K562 (cell line): ENCODE measurements around the gene ALG1L2. TPM values are rescaled to one million over a fixed set of nuclear protein-coding genes. Genes with fewer than 3 reads are reported as not detected.
"Not testable (repeated sequence)": the region's sequence is repeated elsewhere in the genome, so short reads cannot be mapped to it uniquely, and the experiment has no call there.

Experiments
- NR2C1 ChIP-seq, 2 experiments: fragments of 450-650 bp; IDR thresholded peaks; 2 replicates each; pipeline ENCODE4 v1.6.1; 2017; ENCODE audit warnings: mild to moderate bottlenecking in 2 of 2, antibody characterized with exemption in 1 of 2, inconsistent platforms in 1 of 2, missing compliant biosample characterization in 1 of 2, missing genetic modification characterization in 1 of 2
- RAD21 ChIP-seq, 2 experiments: fragments of 250-450 bp in 1 of 2; fragments of 450-650 bp in 1 of 2; sonication (Bioruptor Pico) in 1 of 2; formaldehyde crosslinking in 1 of 2; IDR thresholded peaks in 1 of 2; conservative IDR thresholded peaks in 1 of 2; 2 replicates each; pipeline versions ENCODE4 v1.4.0 to v1.8.0; 2020 to 2022; ENCODE audit warnings: mild to moderate bottlenecking in 2 of 2, moderate library complexity in 1 of 2
- polyA plus RNA-seq, 8 experiments: library from polyadenylated mRNA; depleted of rRNA in 4 of 8; stranded (reverse) in 5 of 8; unstranded in 3 of 8; fragments of >200 nt; fragmentation: Nextera tagmentation in 2 of 8; fragmentation: Illumina TruSeq in 1 of 8; extraction: Ambion mirVana in 2 of 8; extraction: Trizol in 1 of 8; gene quantifications; 2 replicates each; pipeline versions ENCODE4 v1.2.1 to v1.2.3, GENCODE V29; 2011 to 2014; ENCODE audit warnings: inconsistent platforms in 1 of 8, missing spikeins in 1 of 8
- total RNA-seq, 7 experiments: library from RNA; depleted of rRNA in 6 of 7; stranded (reverse); fragments of >200 nt in 6 of 7; fragmentation: Illumina TruSeq in 2 of 7; extraction: Trizol in 2 of 7; gene quantifications; 2 replicates each; pipeline versions ENCODE4 v1.2.1 to v1.2.3, GENCODE V29; 2011 to 2021; ENCODE audit warnings: low replicate concordance in 1 of 7
- TF ChIP-seq, protein P1 (sequence below), 3 experiments: IDR thresholded peaks in 2 of 3; conservative IDR thresholded peaks in 1 of 3; 2 replicates each; pipeline ENCODE4 v1.5.1; 2011 to 2012; ENCODE audit warnings: low read length in 3 of 3, mild to moderate bottlenecking in 3 of 3, control low read depth in 2 of 3, improper control_type of control experiment in 1 of 3, inconsistent platforms in 1 of 3, low read depth in 1 of 3, mixed read lengths in 1 of 3, moderate library complexity in 1 of 3; ENCODE audit not compliant: insufficient read depth in 2 of 3
- TF ChIP-seq, protein P2 (sequence below), 2 experiments: fragments of 450-650 bp; IDR thresholded peaks; 2 replicates each; pipeline ENCODE4 v1.6.1; 2016
- TF ChIP-seq, protein P3 (sequence below), 2 experiments: fragments of 450-650 bp; formaldehyde crosslinking in 1 of 2; IDR thresholded peaks; 2 replicates each; pipeline versions ENCODE4 v1.4.0 to v1.6.1; 2014 to 2020; ENCODE audit warnings: mild to moderate bottlenecking in 2 of 2, borderline replicate concordance in 1 of 2, low read depth in 1 of 2

Gene ALG1L2
- total and polyA plus RNA-seq, 9 of the 15 experiments (the other 6 are each of a cell fraction or from before 2014, with no cell fraction given), result 0.10 to 1.1 (median 0.33) TPM; not detected in 2

DNA sequence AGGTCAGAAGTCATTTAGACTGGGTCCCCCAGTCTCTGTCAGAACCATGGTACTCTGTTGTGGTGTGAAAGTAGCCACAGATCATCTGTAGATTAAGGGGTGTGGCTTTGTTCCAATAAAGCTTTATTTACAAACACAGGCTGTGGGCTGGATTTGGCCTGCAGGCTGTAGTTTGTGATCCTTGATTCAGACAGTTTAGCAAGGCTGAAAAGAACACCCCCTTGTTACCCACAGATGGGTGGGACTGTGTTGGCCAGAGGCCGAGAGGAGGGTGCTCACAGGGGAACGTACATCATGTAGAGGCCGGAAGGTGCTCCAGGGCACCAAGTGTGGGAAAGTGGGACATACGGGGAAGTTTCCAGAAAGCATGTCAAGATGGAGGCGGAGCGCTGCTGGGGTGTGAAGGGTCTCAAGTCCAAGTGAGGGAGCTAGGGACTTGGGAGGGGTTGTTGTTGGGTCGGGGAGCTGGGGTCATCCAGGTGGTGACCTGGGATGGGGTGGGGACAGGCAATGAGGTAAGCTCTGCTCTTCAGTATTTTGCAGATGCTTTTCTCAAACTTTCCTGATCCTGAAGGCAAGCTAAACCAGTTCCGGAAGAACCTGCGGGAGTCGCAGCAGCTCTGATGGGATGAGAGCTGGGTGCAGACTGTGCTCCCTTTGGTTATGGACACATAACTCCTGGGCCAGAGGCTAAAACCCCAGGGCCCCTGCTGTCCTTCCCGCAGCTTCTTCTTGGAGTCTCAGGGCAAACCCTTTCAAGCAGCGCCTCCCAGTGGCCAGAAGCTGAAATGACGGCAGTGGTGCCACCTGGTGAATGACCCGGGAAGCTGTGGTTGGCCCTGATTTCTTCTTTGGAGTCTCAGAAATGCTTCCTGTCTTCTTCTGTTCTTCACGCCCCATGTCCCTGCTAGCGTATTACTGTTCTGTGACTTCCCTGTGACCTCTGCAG lies 16.3 kb downstream of the ALG1L2 start (continued):
- TF ChIP-seq, protein P1, sequence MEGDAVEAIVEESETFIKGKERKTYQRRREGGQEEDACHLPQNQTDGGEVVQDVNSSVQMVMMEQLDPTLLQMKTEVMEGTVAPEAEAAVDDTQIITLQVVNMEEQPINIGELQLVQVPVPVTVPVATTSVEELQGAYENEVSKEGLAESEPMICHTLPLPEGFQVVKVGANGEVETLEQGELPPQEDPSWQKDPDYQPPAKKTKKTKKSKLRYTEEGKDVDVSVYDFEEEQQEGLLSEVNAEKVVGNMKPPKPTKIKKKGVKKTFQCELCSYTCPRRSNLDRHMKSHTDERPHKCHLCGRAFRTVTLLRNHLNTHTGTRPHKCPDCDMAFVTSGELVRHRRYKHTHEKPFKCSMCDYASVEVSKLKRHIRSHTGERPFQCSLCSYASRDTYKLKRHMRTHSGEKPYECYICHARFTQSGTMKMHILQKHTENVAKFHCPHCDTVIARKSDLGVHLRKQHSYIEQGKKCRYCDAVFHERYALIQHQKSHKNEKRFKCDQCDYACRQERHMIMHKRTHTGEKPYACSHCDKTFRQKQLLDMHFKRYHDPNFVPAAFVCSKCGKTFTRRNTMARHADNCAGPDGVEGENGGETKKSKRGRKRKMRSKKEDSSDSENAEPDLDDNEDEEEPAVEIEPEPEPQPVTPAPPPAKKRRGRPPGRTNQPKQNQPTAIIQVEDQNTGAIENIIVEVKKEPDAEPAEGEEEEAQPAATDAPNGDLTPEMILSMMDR (IDR thresholded peaks at IDR 0.05 in 2 of 3, conservative IDR thresholded peaks at IDR 0.05 in 1 of 3; ENCODE audit: insufficient read depth in 2 of 3, low read depth in 1 of 3, low read length in 3 of 3), result peak; percentile 38 to 54 (median 53); a peak in 4 of 6 replicates
- TF ChIP-seq NR2C1 (IDR thresholded peaks at IDR 0.05) (0 out of 2 replicates have a peak, but pooled peaks have one; percentile 29), NR2C1 (tag; IDR thresholded peaks at IDR 0.05) (peak; percentile 72), RAD21 (CRISPR knock-in tag; conservative IDR thresholded peaks at IDR 0.05 in 1 of 2, IDR thresholded peaks at IDR 0.05 in 1 of 2) (peak; percentile 70 to 84)
- TF ChIP-seq, protein P2, sequence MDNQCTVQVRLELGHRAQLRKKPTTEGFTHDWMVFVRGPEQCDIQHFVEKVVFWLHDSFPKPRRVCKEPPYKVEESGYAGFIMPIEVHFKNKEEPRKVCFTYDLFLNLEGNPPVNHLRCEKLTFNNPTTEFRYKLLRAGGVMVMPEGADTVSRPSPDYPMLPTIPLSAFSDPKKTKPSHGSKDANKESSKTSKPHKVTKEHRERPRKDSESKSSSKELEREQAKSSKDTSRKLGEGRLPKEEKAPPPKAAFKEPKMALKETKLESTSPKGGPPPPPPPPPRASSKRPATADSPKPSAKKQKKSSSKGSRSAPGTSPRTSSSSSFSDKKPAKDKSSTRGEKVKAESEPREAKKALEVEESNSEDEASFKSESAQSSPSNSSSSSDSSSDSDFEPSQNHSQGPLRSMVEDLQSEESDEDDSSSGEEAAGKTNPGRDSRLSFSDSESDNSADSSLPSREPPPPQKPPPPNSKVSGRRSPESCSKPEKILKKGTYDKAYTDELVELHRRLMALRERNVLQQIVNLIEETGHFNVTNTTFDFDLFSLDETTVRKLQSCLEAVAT (IDR thresholded peaks at IDR 0.05), result 0 out of 4 replicates have a peak, but pooled peaks of 1 of the 2 experiments have one; percentile 53
- TF ChIP-seq, protein P3, sequence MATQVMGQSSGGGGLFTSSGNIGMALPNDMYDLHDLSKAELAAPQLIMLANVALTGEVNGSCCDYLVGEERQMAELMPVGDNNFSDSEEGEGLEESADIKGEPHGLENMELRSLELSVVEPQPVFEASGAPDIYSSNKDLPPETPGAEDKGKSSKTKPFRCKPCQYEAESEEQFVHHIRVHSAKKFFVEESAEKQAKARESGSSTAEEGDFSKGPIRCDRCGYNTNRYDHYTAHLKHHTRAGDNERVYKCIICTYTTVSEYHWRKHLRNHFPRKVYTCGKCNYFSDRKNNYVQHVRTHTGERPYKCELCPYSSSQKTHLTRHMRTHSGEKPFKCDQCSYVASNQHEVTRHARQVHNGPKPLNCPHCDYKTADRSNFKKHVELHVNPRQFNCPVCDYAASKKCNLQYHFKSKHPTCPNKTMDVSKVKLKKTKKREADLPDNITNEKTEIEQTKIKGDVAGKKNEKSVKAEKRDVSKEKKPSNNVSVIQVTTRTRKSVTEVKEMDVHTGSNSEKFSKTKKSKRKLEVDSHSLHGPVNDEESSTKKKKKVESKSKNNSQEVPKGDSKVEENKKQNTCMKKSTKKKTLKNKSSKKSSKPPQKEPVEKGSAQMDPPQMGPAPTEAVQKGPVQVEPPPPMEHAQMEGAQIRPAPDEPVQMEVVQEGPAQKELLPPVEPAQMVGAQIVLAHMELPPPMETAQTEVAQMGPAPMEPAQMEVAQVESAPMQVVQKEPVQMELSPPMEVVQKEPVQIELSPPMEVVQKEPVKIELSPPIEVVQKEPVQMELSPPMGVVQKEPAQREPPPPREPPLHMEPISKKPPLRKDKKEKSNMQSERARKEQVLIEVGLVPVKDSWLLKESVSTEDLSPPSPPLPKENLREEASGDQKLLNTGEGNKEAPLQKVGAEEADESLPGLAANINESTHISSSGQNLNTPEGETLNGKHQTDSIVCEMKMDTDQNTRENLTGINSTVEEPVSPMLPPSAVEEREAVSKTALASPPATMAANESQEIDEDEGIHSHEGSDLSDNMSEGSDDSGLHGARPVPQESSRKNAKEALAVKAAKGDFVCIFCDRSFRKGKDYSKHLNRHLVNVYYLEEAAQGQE (IDR thresholded peaks at IDR 0.05; ENCODE audit: borderline replicate concordance), result peak; percentile 72
- TF ChIP-seq, protein P3 (CRISPR knock-in tag; IDR thresholded peaks at IDR 0.05; ENCODE audit: low read depth), result not testable (repeated sequence)
- TF ChIP-seq, all 486 proteins: peak for 11; not testable (repeated sequence) for 475
